Measurements from ENCODE around the gene URB2.

DNA sequence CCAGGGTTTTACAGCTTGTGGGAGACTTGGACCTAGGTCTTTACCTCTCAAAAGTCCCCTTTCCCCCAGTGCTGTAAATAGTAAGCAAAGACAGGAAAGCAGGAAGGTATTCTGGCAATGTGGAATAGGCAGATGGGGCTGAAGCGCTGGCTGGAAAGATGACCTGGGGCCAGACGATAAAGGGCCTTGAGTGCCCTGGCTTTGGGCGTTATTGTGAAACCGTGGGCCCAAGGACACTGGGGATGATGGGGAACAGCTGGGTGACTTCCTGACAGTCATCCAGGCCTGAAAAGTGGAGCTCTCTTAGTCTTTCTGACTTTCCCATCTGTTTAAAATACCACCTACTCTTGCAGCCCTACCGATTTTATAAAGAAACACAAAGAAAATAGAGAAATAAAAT, 16.3 kb downstream of the URB2 start:
- TF ChIP-seq EP300 (IDR thresholded peaks at IDR 0.05) = no peak
- TF ChIP-seq CTCF (IDR thresholded peaks at IDR 0.05) = no peak
